Stimulated activated CD4-positive, alpha-beta T cell treated with anti-CD3 and anti-CD28 coated beads, Interleukin-4, amount 100 ng/mL, for 1 hour (primary cell): ENCODE results near the gene RBP3.
A peak's percentile ranks its signal among the peaks of the same experiment; 100 is the strongest.

Source experiments
- DNase-seq: peaks from one replicate; pipeline ENCODE4 v3.0.0-alpha.2; 2020

RBP3 gene

GRCh38 chr10:47339186-47339735 lies 8.9 kb upstream of the RBP3 start:
- no peak for DNase-seq

- DNase-seq: no peak
Observed at GRCh38 chr10:47339759-47340607, 8.2 kb upstream of the RBP3 start.

GRCh38 chr10:47340608-47341170 lies 7.5 kb upstream of the RBP3 start:
- DNase-seq: peak; percentile 74

GRCh38 chr10:47344996-47345870 lies 2.9 kb upstream of the RBP3 start:
- no peak for DNase-seq

- DNase-seq: no peak
Observed at GRCh38 chr10:47346581-47347302, 1.4 kb upstream of the RBP3 start.

- no peak for DNase-seq
Observed at GRCh38 chr10:47347303-47347675, 874 bp upstream of the RBP3 start.

GRCh38 chr10:47348661-47349470 lies 703 bp downstream of the RBP3 start:
- DNase-seq: no peak

GRCh38 chr10:47349516-47349915 lies 1.4 kb downstream of the RBP3 start:
- DNase-seq: no peak

GRCh38 chr10:47349941-47350371 lies 1.8 kb downstream of the RBP3 start:
- no peak for DNase-seq

GRCh38 chr10:47350671-47351640 lies 2.8 kb downstream of the RBP3 start:
- no peak for DNase-seq

GRCh38 chr10:47351899-47352815 lies 4.0 kb downstream of the RBP3 start:
- DNase-seq: no peak

GRCh38 chr10:47353351-47353750 lies 5.2 kb downstream of the RBP3 start:
- DNase-seq: no peak

- DNase-seq: no peak
Observed at GRCh38 chr10:47354165-47354564, 6.0 kb downstream of the RBP3 start.

- no peak for DNase-seq
Observed at GRCh38 chr10:47354900-47355299, 6.7 kb downstream of the RBP3 start.

- DNase-seq: no peak
Observed at GRCh38 chr10:47356708-47357107, 8.5 kb downstream of the RBP3 start.

- DNase-seq: no peak
Observed at GRCh38 chr10:47357131-47357582, 9.0 kb downstream of the RBP3 start.

- DNase-seq: no peak
Observed at GRCh38 chr10:47357911-47358310, 9.7 kb downstream of the RBP3 start.

GRCh38 chr10:47358457-47358856 lies 10.3 kb downstream of the RBP3 start:
- no peak for DNase-seq

GRCh38 chr10:47359101-47359500 lies 10.9 kb downstream of the RBP3 start:
- no peak for DNase-seq
